Right ventricle myocardium superior (tissue), 1 donor: ENCODE data around the gene RAD51D. TPM values are rescaled to one million over a fixed set of nuclear protein-coding genes. Genes with fewer than 3 reads are reported as not detected.
"Not testable (repeated sequence)": the region's sequence is repeated elsewhere in the genome, so short reads cannot be mapped to it uniquely, and the experiment has no call there.

ENCODE experiments used
- ATAC-seq: fragments of 200-7000 bp; cut with Tn5 transposase; one replicate; pipeline ENCODE4 v1.9.1; 2020; ENCODE audit warnings: mild to moderate bottlenecking; ENCODE audit not compliant: poor library complexity
- DNase-seq: peaks from one replicate; pipeline ENCODE4 v3.0.0-alpha.2; 2020
- intact Hi-C: fragments of 100-400 bp; cut with DNase I; formaldehyde crosslinking; loops from one replicate; pipeline ENCODE4 v1.11.2; 2022
- total RNA-seq: library from RNA; stranded (reverse); fragmentation: NEBNext Ultra II Directional; extraction: Animal tissue kit (Norgen Biotek cat#: 25700); gene quantifications from one replicate; pipeline ENCODE4 v1.2.1, GENCODE V29; 2021
- donor health status: DM: no; HTN: yes; CAD: no; lungs with severe emphysema.

Gene RAD51D
- total RNA-seq, 1 donor from 2014 or later = 4.4 TPM

- no peak for ATAC-seq
- no peak for DNase-seq
- intact Hi-C loops = no loop called here
These were observed 16.4 kb downstream of the RAD51D start for GRCh38 chr17:35103271-35103670.

- intact Hi-C loops = no loop called here
- ATAC-seq (no peak), DNase-seq (no peak)
These were observed 17.9 kb downstream of the RAD51D start for GRCh38 chr17:35101725-35102124.

GRCh38 chr17:35101036-35101435 lies 18.6 kb downstream of the RAD51D start:
- DNase-seq = no peak
- intact Hi-C loops = no loop called here

GRCh38 chr17:35099908-35100307 lies 19.8 kb downstream of the RAD51D start:
- DNase-seq (no peak), ATAC-seq (no peak)
- intact Hi-C loops = no loop called here

More at GRCh38 chr17:35101036-35101435, 18.6 kb downstream of the RAD51D start:
- ATAC-seq = no peak

- intact Hi-C loops = no loop called here
- ATAC-seq (no peak), DNase-seq (no peak)
These were observed 21.9 kb downstream of the RAD51D start for GRCh38 chr17:35097776-35098175.

- intact Hi-C loops = no loop called here
- ATAC-seq (no peak), DNase-seq (no peak)
These were observed 23.9 kb downstream of the RAD51D start for GRCh38 chr17:35095741-35096140.

- DNase-seq (no peak), ATAC-seq (peak; percentile 31)
- intact Hi-C loops = no loop called here
These were observed 24.8 kb downstream of the RAD51D start for GRCh38 chr17:35094902-35095301.

GRCh38 chr17:35090707-35091106 lies 29.0 kb downstream of the RAD51D start:
- ATAC-seq, intact Hi-C loops, DNase-seq: not testable (repeated sequence)

- DNase-seq (no peak), ATAC-seq (peak; percentile 26)
- intact Hi-C loops = no loop called here
These were observed 29.9 kb downstream of the RAD51D start for GRCh38 chr17:35089586-35090296.

- intact Hi-C loops = no loop called here
- DNase-seq (peak; percentile 93), ATAC-seq (peak; percentile 98)
These were observed 30.6 kb downstream of the RAD51D start for GRCh38 chr17:35088881-35089585.

GRCh38 chr17:35088356-35088880 lies 31.2 kb downstream of the RAD51D start:
- intact Hi-C loops = no loop called here
- ATAC-seq (peak; percentile 69), DNase-seq (peak; percentile 72)

- ATAC-seq (no peak), DNase-seq (no peak)
- intact Hi-C loops = no loop called here
These were observed 31.8 kb downstream of the RAD51D start for GRCh38 chr17:35087731-35088355.

GRCh38 chr17:35086931-35087573 lies 32.6 kb downstream of the RAD51D start:
- intact Hi-C loops = no loop called here

GRCh38 chr17:35086164-35086563 lies 33.5 kb downstream of the RAD51D start:
- no peak for DNase-seq
- intact Hi-C loops = no loop called here
- ATAC-seq = no peak

More at GRCh38 chr17:35086931-35087573, 32.6 kb downstream of the RAD51D start:
- DNase-seq (no peak), ATAC-seq (no peak)

GRCh38 chr17:35084987-35085386 lies 34.7 kb downstream of the RAD51D start:
- intact Hi-C loops = no loop called here
- no peak for ATAC-seq
- no peak for DNase-seq

- DNase-seq (no peak), ATAC-seq (no peak)
- intact Hi-C loops = no loop called here
These were observed 36.6 kb downstream of the RAD51D start for GRCh38 chr17:35083071-35083470.

GRCh38 chr17:35082073-35082657 lies 37.5 kb downstream of the RAD51D start:
- no peak for ATAC-seq
- intact Hi-C loops = no loop called here
- no peak for DNase-seq

GRCh38 chr17:35081638-35082037 lies 38.0 kb downstream of the RAD51D start:
- DNase-seq (no peak), ATAC-seq (no peak)
- intact Hi-C loops = no loop called here

GRCh38 chr17:35080536-35080935 lies 39.1 kb downstream of the RAD51D start:
- no peak for ATAC-seq
- DNase-seq = no peak
- intact Hi-C loops = no loop called here
